Natural killer cell (primary cell): ENCODE results near the gene LSM5. TPM values are rescaled to one million over a fixed set of nuclear protein-coding genes. Genes with fewer than 3 reads are reported as not detected.
A peak's percentile ranks its signal among the peaks of the same experiment; 100 is the strongest.

Experiments
- ATAC-seq, 3 donors: fragments of 150-1000 bp in 2 of 3; fragments of 200-7000 bp in 1 of 3; cut with Tn5 transposase; 1 replicate in 1 of 3; 2 replicates in 2 of 3; pipeline ENCODE4 v1.10.0; 2021; ENCODE audit warnings: mild to moderate bottlenecking in 2 of 3, moderate library complexity in 2 of 3
- DNase-seq, 2 donors: peaks; one replicate each; pipeline versions ENCODE4 v3.0.0 to v3.0.0-alpha.2; 2013 to 2021; ENCODE audit warnings: mixed read lengths in 1 of 2
- H3K27ac ChIP-seq: one replicate; pipeline ENCODE4 v1.5.1; 2013; ENCODE audit warnings: mild to moderate bottlenecking, low read length
- H3K27me3 ChIP-seq: one replicate; pipeline ENCODE4 v1.6.1; 2013; ENCODE audit warnings: low read length; ENCODE audit not compliant: control insufficient read depth, insufficient read depth
- H3K36me3 ChIP-seq: one replicate; pipeline ENCODE4 v1.6.1; 2013; ENCODE audit warnings: low read length; ENCODE audit not compliant: control insufficient read depth, insufficient read depth
- H3K4me1 ChIP-seq: one replicate; pipeline ENCODE4 v1.6.1; 2013; ENCODE audit warnings: low read length; ENCODE audit not compliant: control insufficient read depth, insufficient read depth
- H3K4me3 ChIP-seq: one replicate; pipeline ENCODE4 v1.5.1; 2013; ENCODE audit warnings: low read length
- H3K9me3 ChIP-seq: one replicate; pipeline ENCODE4 v1.6.1; 2013; ENCODE audit warnings: low read length; ENCODE audit not compliant: control insufficient read depth, insufficient read depth
- H3K27ac Mint-ChIP-seq, 2 donors: one replicate each; pipeline ENCODE4 v1.8.0; 2022; ENCODE audit warnings: mild to moderate bottlenecking in 2 of 2, mixed read lengths in 2 of 2, moderate library complexity in 1 of 2
- H3K27me3 Mint-ChIP-seq, 2 donors: one replicate each; pipeline ENCODE4 v1.8.0; 2022; ENCODE audit warnings: low read depth in 2 of 2, mixed read lengths in 2 of 2
- H3K36me3 Mint-ChIP-seq: one replicate; pipeline ENCODE4 v1.8.0; 2022; ENCODE audit warnings: mixed read lengths
- H3K4me1 Mint-ChIP-seq, 2 donors: one replicate each; pipeline ENCODE4 v1.8.0; 2022; ENCODE audit warnings: mixed read lengths in 2 of 2
- H3K4me3 Mint-ChIP-seq: one replicate; pipeline ENCODE4 v1.8.0; 2022; ENCODE audit warnings: mild to moderate bottlenecking, moderate library complexity, mixed read lengths
- H3K9me3 Mint-ChIP-seq, 2 donors: one replicate each; pipeline ENCODE4 v1.8.0; 2022; ENCODE audit warnings: mixed read lengths in 2 of 2
- CTCF ChIP-seq: fragments of 200-600 bp; IDR thresholded peaks from one replicate; pipeline ENCODE4 v1.8.0; 2022; ENCODE audit warnings: antibody characterized with exemption
- WGBS: methylation state at CpG from one replicate; pipeline ENCODE4 v1.1.7; 2013; ENCODE audit warnings: missing lambda C conversion rate; ENCODE audit not compliant: insufficient coverage; 5-methylcytosine and 5-hydroxymethylcytosine counted together
- intact Hi-C: fragments of 100-400 bp; cut with micrococcal nuclease; formaldehyde crosslinking; loops from one replicate; pipeline ENCODE4 v1.14.2; 2022
- total RNA-seq, 4 donors: library from RNA; stranded (reverse); fragments of 120-200 nt in 1 of 4; gene quantifications; one replicate each; pipeline versions ENCODE4 v1.2.3 to v1.2.4, GENCODE V29; 2013 to 2022

Gene LSM5
- 10 to 100 TPM; 16.0 to 21.2 (median 21.1) TPM for total RNA-seq
- 30.8 TPM for total RNA-seq (2013)

DNA sequence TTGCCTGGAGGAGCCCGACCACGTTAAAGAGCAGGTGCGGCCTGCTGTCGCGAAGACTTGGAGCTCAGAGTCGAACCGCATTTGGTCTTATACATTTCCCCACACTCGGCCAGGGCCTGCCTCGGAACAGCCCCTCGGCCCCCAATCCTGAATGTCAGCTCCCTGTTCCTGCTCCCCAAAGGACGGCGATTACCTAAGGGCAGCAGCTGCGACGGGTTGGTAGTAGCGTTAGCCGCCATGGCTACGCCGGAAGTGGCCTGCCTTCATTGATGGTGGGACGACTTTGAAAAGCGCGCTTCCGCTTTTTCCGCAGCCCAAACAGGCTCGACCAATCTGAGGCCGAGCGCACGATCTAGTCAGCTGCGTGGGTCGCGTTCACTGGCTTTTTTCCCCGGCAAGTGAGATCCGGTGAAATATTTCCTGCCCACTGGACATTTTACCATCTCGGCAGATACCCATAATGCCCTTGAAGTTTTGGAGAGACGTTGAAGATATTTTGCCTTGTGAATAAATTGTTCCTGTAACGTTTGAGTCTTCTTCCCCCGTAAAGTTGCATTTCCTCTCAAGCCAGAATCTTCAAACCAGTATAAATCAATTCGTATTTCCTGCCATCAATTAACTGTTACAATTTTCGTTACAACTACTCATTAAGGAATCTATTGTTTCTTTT, at the start of gene LSM5:
LSM5 (minus strand) TSS at position 254 of the 670 bp plus-strand sequence; CDS start at position 239, 15 bp downstream.
- H3K27me3 ChIP-seq: no peaks in the 10 kb centered on the region
- H3K36me3 ChIP-seq: peaks cover 8% of the 10 kb centered on the region
- intact Hi-C loops: loop anchor here (2.0 to 5.0 kb wide), 2 partner anchors 47 to 573 kb away; partner anchors contain the start of gene NT5C3A
- H3K4me1 Mint-ChIP-seq: peaks cover 18 to 37% of the 10 kb centered on the region in 2 donors
- peak within 1 kb of the TSS; percentile 90 to 98 for H3K27ac Mint-ChIP-seq
- no peaks in the 10 kb centered on the region for H3K9me3 ChIP-seq
- H3K27ac ChIP-seq: peak within 1 kb of the TSS; percentile 89
- peak within 1 kb of the TSS; percentile 94 for H3K4me3 ChIP-seq
- no peaks in the 10 kb centered on the region for H3K9me3 Mint-ChIP-seq
- peak within 1 kb of the TSS; percentile 98 for H3K4me3 Mint-ChIP-seq
- H3K4me1 ChIP-seq: peaks cover 16% of the 10 kb centered on the region
- DNase-seq: peak; percentile 84 to 96
- H3K27me3 Mint-ChIP-seq: no peaks in the 10 kb centered on the region
- WGBS: under 1% methylated on average over 33 of the region's 38 CpGs
- peak; percentile 72 to 85 (median 79) for ATAC-seq
- H3K36me3 Mint-ChIP-seq: peaks cover 7% of the 10 kb centered on the region
- no peak for TF ChIP-seq CTCF

- Histone ChIP-seq H3K4me1 (no peaks in the 10 kb centered on the region), H3K27me3 (no peaks in the 10 kb centered on the region), H3K4me3 (no peak overlapping the region), H3K27ac (no peak overlapping the region), H3K36me3 (peaks cover 11% of the 10 kb centered on the region), H3K9me3 (no peaks in the 10 kb centered on the region)
- Mint-ChIP-seq H3K4me3 (no peak overlapping the region), H3K36me3 (no peaks in the 10 kb centered on the region), H3K27ac (peak overlapping the region; percentile 51 to 59), H3K9me3 (no peaks in the 10 kb centered on the region), H3K27me3 (no peaks in the 10 kb centered on the region), H3K4me1 (peaks cover 36 to 44% of the 10 kb centered on the region in 2 donors)
- DNase-seq: no peak
- no peak for ATAC-seq
- 100% methylated on average over 2 of the region's 2 CpGs for WGBS
- intact Hi-C loops: loop anchor here (5.0 kb wide), 1 partner anchor 47 kb away; the partner anchor contains the start of gene LSM5
- no peak for TF ChIP-seq CTCF
Observed at GRCh38 chr7:32539366-32539765, 49.2 kb upstream of the LSM5 start.

DNA sequence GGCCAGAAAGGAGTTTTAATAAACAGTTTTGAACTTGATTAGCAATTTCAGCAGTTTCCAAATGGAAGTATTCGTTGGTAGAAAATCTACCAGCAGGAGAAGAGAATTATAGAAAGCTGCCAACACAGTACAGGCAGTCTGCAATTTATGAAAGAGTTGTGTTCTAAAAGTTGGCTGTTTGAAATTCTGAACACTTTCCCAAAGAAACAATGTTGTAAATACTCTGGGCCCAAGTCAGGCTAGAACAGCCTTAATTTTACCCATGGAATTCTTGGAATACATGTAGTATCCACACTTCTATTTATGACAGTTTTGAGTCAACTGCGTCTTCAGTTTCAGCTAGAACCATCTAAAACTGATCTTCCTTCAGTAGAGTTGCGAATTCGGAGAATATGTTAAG, 47.6 kb upstream of the LSM5 start:
- intact Hi-C loops: loop anchor here (5.0 kb wide), 1 partner anchor 45 kb away; the partner anchor contains the start of gene LSM5
- H3K4me3 ChIP-seq: no peak overlapping the region
- no peaks in the 10 kb centered on the region for H3K9me3 ChIP-seq
- TF ChIP-seq CTCF: no peak
- Mint-ChIP-seq H3K27me3 (no peaks in the 10 kb centered on the region), H3K36me3 (no peaks in the 10 kb centered on the region), H3K4me1 (peaks cover 37 to 43% of the 10 kb centered on the region in 2 donors), H3K27ac (no peak overlapping the region), H3K4me3 (no peak overlapping the region), H3K9me3 (no peaks in the 10 kb centered on the region)
- no peaks in the 10 kb centered on the region for H3K36me3 ChIP-seq
- DNase-seq (no peak), ATAC-seq (no peak)
- 85% methylated on average over 3 of the region's 4 CpGs for WGBS
- peaks cover 4% of the 10 kb centered on the region for H3K4me1 ChIP-seq
- no peak overlapping the region for H3K27ac ChIP-seq
- no peaks in the 10 kb centered on the region for H3K27me3 ChIP-seq
